ENCODE data around the gene NFKBIB. TPM values are rescaled to one million over a fixed set of nuclear protein-coding genes. Genes with fewer than 3 reads are reported as not detected.
"Not testable (repeated sequence)": the region's sequence is repeated elsewhere in the genome, so short reads cannot be mapped to it uniquely, and the experiment has no call there.

NFKBIB gene
- total RNA-seq, 1 experiment from 2014 or later: 43.7 TPM

- H3K9me3 ChIP-seq (ENCODE audit: low read length): no peaks in the 10 kb centered on the region
- no peak overlapping the region for H3K27ac ChIP-seq (ENCODE audit: low read length)
- peaks cover 44% of the 10 kb centered on the region for H3K79me2 ChIP-seq (ENCODE audit: low read length)
- no peaks in the 10 kb centered on the region for H3K9me2 ChIP-seq (replicated peaks; ENCODE audit: low read length)
- H4K20me1 ChIP-seq (ENCODE audit: low read length): no peaks in the 10 kb centered on the region
- H3K27me3 ChIP-seq (ENCODE audit: low read length): no peaks in the 10 kb centered on the region
- H3K4me3 ChIP-seq (ENCODE audit: low read length): peak overlapping the region; percentile 78; the same call in 1 of the 2 replicates
- peaks cover 15% of the 10 kb centered on the region for H3K36me3 ChIP-seq (ENCODE audit: low read depth, low read length)
- peak overlapping the region; percentile 98; the same call in 1 of the 2 replicates for H3K4me2 ChIP-seq (ENCODE audit: low read length)
- no peaks in the 10 kb centered on the region; the same call in 1 of the 2 replicates for H3K4me1 ChIP-seq (ENCODE audit: insufficient read depth, low read length)
- H2AFZ ChIP-seq (ENCODE audit: low read length): no peak overlapping the region
- intact Hi-C loops (cut with micrococcal nuclease): loop anchor here (10.0 kb wide), 1 partner anchor 388 kb away; no protein-coding TSS in a partner anchor
- TF ChIP-seq EZH2 (IDR thresholded peaks at IDR 0.05; ENCODE audit: low read length, unreplicated experiment) (no peak), CTCF (conservative IDR thresholded peaks at IDR 0.05; ENCODE audit: low read depth, low read length) (peak; percentile 42; the same call in 1 of the 2 replicates)
- ATAC-seq: no peak
- no peaks in the 10 kb centered on the region for H3F3A ChIP-seq (ENCODE audit: low read length, unreplicated experiment)
- BruUV-seq (replicated peaks): no TSS peak
- ChIA-PET POLR2A (ENCODE audit: unreplicated experiment) (interaction anchor here (0.6 kb wide), 1 partner anchor 71 kb away, joined by 22 read pairs; no protein-coding TSS in a partner anchor), CTCF (no interaction called here)
- peak; percentile 6 for DNase-seq
- H3K9ac ChIP-seq (ENCODE audit: low read length): no peak overlapping the region
These were observed 32.8 kb downstream of the NFKBIB start for GRCh38 chr19:38932425-38933179.

GRCh38 chr19:38933544-38933943 is 33.8 kb downstream of the NFKBIB start:
- Histone ChIP-seq H3K27me3 (ENCODE audit: low read length) (no peaks in the 10 kb centered on the region), H3K4me1 (ENCODE audit: insufficient read depth, low read length) (no peaks in the 10 kb centered on the region; the same call in 1 of the 2 replicates), H3K27ac (ENCODE audit: low read length) (no peak overlapping the region), H3K9me2 (replicated peaks; ENCODE audit: low read length) (no peaks in the 10 kb centered on the region), H3K4me3 (ENCODE audit: low read length) (no peak overlapping the region), H2AFZ (ENCODE audit: low read length) (no peak overlapping the region), H3K9ac (ENCODE audit: low read length) (no peak overlapping the region), H3K79me2 (ENCODE audit: low read length) (peaks cover 39% of the 10 kb centered on the region), H3K9me3 (ENCODE audit: low read length) (no peaks in the 10 kb centered on the region), H3K4me2 (ENCODE audit: low read length) (no peak overlapping the region), H4K20me1 (ENCODE audit: low read length) (no peaks in the 10 kb centered on the region), H3F3A (ENCODE audit: low read length, unreplicated experiment) (no peaks in the 10 kb centered on the region), H3K36me3 (ENCODE audit: low read depth, low read length) (peaks cover 15% of the 10 kb centered on the region)
- BruUV-seq (replicated peaks): no TSS peak
- DNase-seq (no peak), ATAC-seq (no peak)
- no peak for TF ChIP-seq EZH2phosphoT487 (IDR thresholded peaks at IDR 0.05; ENCODE audit: borderline replicate concordance, low read length)
- CTCF ChIA-PET: no interaction called here
- intact Hi-C loops (cut with micrococcal nuclease): loop anchor here (10.0 kb wide), 1 partner anchor 389 kb away; no protein-coding TSS in a partner anchor
- POLR2A ChIA-PET (ENCODE audit: unreplicated experiment): interaction anchor here (0.6 kb wide), 1 partner anchor 72 kb away, joined by 22 read pairs; no protein-coding TSS in a partner anchor

- no peak overlapping the region for H3K4me3 ChIP-seq (ENCODE audit: low read length)
- no peaks in the 10 kb centered on the region for H3K27me3 ChIP-seq (ENCODE audit: low read length)
- H3K79me2 ChIP-seq (ENCODE audit: low read length): no peaks in the 10 kb centered on the region
- H4K20me1 ChIP-seq (ENCODE audit: low read length): no peaks in the 10 kb centered on the region
- no peaks in the 10 kb centered on the region for H3K4me1 ChIP-seq (ENCODE audit: insufficient read depth, low read length)
- H3K9ac ChIP-seq (ENCODE audit: low read length): no peak overlapping the region
- ATAC-seq (no peak), DNase-seq (no peak)
- CTCF ChIA-PET: interaction anchor here (0.7 kb wide), 1 partner anchor 177 kb away, joined by 3 read pairs; no protein-coding TSS in a partner anchor
- H3K36me3 ChIP-seq (ENCODE audit: low read depth, low read length): no peaks in the 10 kb centered on the region
- POLR2A ChIA-PET (ENCODE audit: unreplicated experiment): no interaction called here
- intact Hi-C loops (cut with micrococcal nuclease): loop anchor here (10.0 kb wide), 1 partner anchor 395 kb away; no protein-coding TSS in a partner anchor
- no peak overlapping the region for H2AFZ ChIP-seq (ENCODE audit: low read length)
- no peaks in the 10 kb centered on the region for H3F3A ChIP-seq (ENCODE audit: low read length, unreplicated experiment)
- TF ChIP-seq EZH2phosphoT487 (IDR thresholded peaks at IDR 0.05; ENCODE audit: borderline replicate concordance, low read length): no peak
- no peak overlapping the region for H3K27ac ChIP-seq (ENCODE audit: low read length)
- no peaks in the 10 kb centered on the region for H3K9me3 ChIP-seq (ENCODE audit: low read length)
- H3K9me2 ChIP-seq (replicated peaks; ENCODE audit: low read length): no peaks in the 10 kb centered on the region
- H3K4me2 ChIP-seq (ENCODE audit: low read length): no peak overlapping the region
- no TSS peak for BruUV-seq (replicated peaks)
These were observed 40.2 kb downstream of the NFKBIB start for GRCh38 chr19:38939957-38940356.

GRCh38 chr19:38941466-38941865 is 41.7 kb downstream of the NFKBIB start:
- POLR2A ChIA-PET (ENCODE audit: unreplicated experiment); H3F3A ChIP-seq (ENCODE audit: low read length, unreplicated experiment); CTCF ChIA-PET; H2AFZ ChIP-seq (ENCODE audit: low read length); BruUV-seq (replicated peaks); H3K36me3 ChIP-seq (ENCODE audit: low read depth, low read length); H3K4me1 ChIP-seq (ENCODE audit: insufficient read depth, low read length); H3K27ac ChIP-seq (ENCODE audit: low read length); H3K9me3 ChIP-seq (ENCODE audit: low read length); ATAC-seq; intact Hi-C loops (cut with micrococcal nuclease); H3K9me2 ChIP-seq (replicated peaks; ENCODE audit: low read length); H3K4me3 ChIP-seq (ENCODE audit: low read length); H3K4me2 ChIP-seq (ENCODE audit: low read length); H3K9ac ChIP-seq (ENCODE audit: low read length); H3K27me3 ChIP-seq (ENCODE audit: low read length); H3K79me2 ChIP-seq (ENCODE audit: low read length); H4K20me1 ChIP-seq (ENCODE audit: low read length); DNase-seq: not testable (repeated sequence)

Data from PC-3 (cell line).